Loucy (cell line): Measurements from ENCODE around the gene MRPL49.

Experiments
- EZH2phosphoT487 ChIP-seq: fragments of 200-600 bp; IDR thresholded peaks from 2 replicates; pipeline ENCODE4 v1.6.1; 2018; ENCODE audit warnings: antibody characterized with exemption, mild to moderate bottlenecking, moderate library complexity, borderline replicate concordance
- TF ChIP-seq, protein P1 (sequence below): fragments of 200-600 bp; sonication (generic); conservative IDR thresholded peaks from 2 replicates; pipeline ENCODE4 v1.5.1; 2014; ENCODE audit warnings: mild to moderate bottlenecking, antibody characterized with exemption, low read length

- TF ChIP-seq, protein P1, sequence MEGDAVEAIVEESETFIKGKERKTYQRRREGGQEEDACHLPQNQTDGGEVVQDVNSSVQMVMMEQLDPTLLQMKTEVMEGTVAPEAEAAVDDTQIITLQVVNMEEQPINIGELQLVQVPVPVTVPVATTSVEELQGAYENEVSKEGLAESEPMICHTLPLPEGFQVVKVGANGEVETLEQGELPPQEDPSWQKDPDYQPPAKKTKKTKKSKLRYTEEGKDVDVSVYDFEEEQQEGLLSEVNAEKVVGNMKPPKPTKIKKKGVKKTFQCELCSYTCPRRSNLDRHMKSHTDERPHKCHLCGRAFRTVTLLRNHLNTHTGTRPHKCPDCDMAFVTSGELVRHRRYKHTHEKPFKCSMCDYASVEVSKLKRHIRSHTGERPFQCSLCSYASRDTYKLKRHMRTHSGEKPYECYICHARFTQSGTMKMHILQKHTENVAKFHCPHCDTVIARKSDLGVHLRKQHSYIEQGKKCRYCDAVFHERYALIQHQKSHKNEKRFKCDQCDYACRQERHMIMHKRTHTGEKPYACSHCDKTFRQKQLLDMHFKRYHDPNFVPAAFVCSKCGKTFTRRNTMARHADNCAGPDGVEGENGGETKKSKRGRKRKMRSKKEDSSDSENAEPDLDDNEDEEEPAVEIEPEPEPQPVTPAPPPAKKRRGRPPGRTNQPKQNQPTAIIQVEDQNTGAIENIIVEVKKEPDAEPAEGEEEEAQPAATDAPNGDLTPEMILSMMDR: no peak
- no peak for TF ChIP-seq EZH2phosphoT487
These were observed 36.9 kb downstream of the MRPL49 start for GRCh38 chr11:65159012-65159411.
